ENCODE data around the gene CCDC136.

The CCDC136 gene

DNA sequence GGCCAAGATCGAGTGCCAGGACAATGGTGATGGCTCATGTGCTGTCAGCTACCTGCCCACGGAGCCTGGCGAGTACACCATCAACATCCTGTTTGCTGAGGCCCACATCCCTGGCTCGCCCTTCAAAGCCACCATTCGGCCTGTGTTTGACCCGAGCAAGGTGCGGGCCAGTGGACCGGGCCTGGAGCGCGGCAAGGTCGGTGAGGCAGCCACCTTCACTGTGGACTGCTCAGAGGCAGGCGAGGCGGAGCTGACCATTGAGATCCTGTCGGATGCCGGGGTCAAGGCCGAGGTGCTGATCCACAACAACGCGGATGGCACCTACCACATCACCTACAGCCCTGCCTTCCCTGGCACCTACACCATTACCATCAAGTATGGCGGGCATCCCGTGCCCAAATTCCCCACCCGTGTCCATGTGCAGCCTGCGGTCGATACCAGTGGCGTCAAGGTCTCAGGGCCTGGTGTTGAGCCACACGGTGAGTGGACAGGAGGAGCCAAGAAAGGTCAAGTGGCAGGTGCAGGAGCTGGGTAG lies 53.1 kb downstream of the CCDC136 start:
- no peak for DNase-seq (ENCODE audit: low spot score)

DNA sequence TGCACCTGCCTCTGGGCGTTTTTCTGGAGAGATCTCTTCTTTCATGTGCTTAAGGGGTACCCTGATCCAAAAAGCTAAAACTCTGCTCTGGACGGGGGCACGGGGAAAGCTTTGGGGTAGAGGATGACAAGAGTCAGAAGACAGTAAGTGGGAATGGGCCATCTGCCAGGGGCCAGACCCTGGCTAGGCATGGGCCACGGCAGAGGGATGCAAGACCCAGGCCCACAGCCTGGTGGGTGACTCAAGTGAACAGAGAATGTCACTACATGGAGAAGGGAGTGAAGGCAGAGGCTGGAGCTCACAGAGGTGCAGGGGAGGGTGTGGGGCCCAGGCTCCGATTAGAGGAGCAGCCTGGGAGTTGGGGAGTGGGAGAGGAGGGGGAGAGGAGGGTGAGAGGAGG lies 53.7 kb downstream of the CCDC136 start:
- no peak for DNase-seq (ENCODE audit: low spot score)

- no peak for DNase-seq (ENCODE audit: low spot score)
These were observed 54.2 kb downstream of the CCDC136 start for GRCh38 chr7:128845987-128846386.

DNA sequence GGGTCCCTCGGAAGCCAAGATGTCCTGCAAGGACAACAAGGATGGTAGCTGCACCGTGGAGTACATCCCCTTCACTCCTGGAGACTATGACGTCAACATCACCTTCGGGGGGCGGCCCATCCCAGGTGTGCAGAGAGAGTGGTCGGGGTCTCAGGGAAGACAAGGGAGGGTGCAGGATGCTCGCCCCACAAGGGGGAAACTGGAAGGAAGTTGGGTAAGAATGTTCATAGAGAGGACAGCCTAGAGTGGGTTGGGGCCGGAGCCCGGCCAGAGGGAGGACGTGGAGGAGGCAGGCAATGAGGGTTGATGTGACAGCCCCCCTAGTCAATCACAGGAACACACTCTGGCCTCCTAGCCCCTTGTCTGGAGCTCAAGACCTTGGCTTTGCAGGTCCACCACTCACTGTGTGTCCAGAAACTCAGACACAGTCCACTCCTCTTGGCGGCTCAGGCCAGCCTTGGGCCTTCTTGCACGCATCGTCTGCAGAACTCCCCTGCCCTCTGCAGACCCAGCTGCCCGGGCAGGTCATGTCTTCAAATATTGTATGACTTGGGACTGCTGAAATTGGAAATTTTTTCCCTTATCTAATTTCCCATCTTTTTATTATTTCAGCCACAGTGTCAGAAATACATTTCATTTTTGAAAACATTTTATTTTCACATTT lies 55.1 kb downstream of the CCDC136 start:
- DNase-seq (ENCODE audit: low spot score): no peak

DNA sequence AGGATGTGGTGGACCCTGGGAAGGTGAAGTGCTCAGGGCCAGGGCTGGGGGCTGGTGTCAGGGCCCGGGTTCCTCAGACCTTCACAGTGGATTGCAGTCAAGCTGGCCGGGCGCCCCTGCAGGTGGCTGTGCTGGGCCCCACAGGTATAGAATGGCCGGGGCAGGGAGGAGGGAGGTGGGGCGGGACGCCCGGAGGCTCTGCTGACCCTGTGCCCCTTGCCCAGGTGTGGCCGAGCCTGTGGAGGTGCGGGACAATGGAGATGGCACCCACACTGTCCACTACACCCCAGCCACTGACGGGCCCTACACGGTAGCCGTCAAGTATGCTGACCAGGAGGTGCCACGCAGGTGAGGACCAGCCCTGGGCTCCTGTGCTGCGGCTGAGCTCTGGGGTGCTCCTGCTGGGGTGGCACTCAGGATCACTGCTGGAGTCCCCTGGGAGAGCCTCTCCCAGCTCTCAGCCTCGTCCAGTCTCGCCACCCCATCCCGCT lies 56.0 kb downstream of the CCDC136 start:
- no peak for DNase-seq (ENCODE audit: low spot score)

GRCh38 chr7:128848289-128849155 lies 56.8 kb downstream of the CCDC136 start:
- no peak for DNase-seq (ENCODE audit: low spot score)

DNA sequence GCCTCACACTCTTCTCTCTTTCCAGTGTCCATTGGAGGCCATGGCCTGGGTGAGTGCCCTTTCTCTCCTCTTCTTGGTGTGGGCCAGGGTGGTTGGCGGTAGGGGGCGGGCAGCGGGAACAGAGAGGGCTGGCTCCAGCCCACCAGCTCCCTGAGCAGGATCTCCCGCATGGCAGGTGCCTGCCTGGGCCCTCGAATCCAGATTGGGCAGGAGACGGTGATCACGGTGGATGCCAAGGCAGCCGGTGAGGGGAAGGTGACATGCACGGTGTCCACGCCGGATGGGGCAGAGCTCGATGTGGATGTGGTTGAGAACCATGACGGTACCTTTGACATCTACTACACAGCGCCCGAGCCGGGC lies 57.4 kb downstream of the CCDC136 start:
- no peak for DNase-seq (ENCODE audit: low spot score)

DNA sequence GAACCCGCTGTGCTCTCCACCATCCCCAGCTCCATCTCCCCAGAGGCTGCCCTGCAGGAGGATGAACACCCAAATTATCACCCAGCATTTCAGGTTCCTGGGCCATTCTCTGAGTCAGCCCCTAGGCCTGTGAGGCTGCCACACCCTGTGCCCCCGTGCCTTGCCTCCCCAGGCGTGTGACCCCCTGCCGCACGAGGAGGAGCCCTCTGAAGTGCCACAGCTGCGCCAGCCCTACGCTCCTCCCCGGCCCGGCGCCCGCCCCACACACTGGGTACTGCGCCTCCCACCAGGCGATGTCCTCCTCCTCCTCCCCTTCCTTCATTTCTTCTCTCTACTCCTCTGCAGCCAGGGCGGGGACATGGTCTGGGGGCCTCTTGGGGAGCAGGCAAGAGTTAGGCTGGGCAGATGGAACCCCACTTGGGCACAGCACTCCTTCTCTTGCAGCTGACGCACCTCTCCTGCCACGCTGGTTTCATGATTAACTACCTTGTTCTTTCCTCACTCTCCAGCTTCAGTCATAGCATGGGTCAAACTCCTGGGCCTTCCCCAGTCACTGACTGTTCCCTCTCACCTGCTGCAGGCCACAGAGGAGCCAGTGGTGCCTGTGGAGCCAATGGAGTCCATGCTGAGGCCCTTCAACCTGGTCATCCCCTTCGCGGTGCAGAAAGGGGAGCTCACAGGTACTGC lies 58.2 kb downstream of the CCDC136 start:
- no peak for DNase-seq (ENCODE audit: low spot score)

DNA sequence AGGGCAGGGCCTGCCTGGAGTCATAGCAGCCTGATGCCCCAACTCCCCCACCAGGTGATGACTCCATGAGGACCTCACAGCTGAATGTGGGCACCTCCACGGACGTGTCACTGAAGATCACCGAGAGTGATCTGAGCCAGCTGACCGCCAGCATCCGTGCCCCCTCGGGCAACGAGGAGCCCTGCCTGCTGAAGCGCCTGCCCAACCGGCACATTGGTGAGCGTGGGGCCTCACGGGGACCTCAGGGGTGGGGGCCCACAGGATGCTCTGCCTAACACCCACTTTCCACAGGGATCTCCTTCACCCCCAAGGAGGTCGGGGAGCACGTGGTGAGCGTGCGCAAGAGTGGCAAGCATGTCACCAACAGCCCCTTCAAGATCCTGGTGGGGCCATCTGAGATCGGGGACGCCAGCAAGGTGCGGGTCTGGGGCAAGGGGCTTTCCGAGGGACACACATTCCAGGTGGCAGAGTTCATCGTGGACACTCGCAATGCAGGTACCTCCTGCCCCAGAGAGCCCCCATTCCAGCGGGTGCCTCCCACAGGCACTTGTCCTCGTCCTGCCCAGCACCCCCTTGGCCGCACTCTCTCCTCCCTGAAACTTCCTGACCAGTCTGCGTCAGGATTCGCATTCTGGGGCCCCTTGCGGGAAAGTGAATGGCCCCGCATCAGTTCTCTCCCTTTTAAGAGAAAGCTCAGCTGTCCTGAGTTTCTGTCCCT lies 60.9 kb downstream of the CCDC136 start:
- no peak for DNase-seq (ENCODE audit: low spot score)

DNA sequence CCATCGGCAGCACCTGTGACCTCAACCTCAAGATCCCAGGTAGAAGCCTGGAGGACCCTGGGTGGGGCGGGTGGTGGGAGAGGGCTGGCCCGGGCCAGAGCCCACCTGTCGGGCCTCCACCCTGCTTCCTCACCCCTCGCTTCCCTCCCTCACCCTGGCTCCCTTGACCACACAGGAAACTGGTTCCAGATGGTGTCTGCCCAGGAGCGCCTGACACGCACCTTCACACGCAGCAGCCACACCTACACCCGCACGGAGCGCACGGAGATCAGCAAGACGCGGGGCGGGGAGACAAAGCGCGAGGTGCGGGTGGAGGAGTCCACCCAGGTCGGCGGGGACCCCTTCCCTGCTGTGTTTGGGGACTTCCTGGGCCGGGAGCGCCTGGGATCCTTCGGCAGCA lies 62.0 kb downstream of the CCDC136 start:
- DNase-seq (ENCODE audit: low spot score): no peak

DNA sequence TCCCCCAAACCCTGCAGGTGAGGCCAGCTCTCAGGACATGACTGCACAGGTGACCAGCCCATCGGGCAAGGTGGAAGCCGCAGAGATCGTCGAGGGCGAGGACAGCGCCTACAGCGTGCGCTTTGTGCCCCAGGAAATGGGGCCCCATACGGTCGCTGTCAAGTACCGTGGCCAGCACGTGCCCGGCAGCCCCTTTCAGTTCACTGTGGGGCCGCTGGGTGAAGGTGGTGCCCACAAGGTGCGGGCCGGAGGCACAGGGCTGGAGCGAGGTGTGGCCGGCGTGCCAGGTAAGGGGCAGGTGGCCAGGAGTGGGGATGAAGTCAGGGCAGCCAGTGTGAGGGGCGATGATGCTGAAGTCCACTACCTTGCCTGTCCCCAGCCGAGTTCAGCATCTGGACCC lies 62.6 kb downstream of the CCDC136 start:
- DNase-seq (ENCODE audit: low spot score): no peak

DNA sequence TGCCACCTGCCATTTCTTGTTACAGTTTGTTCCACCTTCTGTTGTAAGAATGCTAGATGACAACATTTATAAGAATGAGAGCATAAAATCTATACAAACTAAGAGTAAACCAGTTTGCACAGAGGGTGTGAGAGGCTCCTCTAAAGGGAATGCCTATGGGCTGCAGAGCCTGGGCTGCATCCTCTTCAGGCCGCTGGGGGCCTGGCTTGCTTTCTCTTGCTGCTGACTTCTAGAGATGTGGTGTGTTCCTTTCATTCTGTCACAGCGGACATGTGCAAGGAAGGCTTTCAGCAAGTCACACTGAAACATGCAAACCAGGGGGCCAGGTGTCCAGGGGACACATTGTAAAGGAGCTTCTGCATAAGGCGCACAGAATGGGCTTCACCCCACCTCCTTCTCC lies 63.8 kb downstream of the CCDC136 start:
- DNase-seq (ENCODE audit: low spot score): no peak

- DNase-seq (ENCODE audit: low spot score): no peak
These were observed 64.4 kb downstream of the CCDC136 start for GRCh38 chr7:128856001-128856718.

DNA sequence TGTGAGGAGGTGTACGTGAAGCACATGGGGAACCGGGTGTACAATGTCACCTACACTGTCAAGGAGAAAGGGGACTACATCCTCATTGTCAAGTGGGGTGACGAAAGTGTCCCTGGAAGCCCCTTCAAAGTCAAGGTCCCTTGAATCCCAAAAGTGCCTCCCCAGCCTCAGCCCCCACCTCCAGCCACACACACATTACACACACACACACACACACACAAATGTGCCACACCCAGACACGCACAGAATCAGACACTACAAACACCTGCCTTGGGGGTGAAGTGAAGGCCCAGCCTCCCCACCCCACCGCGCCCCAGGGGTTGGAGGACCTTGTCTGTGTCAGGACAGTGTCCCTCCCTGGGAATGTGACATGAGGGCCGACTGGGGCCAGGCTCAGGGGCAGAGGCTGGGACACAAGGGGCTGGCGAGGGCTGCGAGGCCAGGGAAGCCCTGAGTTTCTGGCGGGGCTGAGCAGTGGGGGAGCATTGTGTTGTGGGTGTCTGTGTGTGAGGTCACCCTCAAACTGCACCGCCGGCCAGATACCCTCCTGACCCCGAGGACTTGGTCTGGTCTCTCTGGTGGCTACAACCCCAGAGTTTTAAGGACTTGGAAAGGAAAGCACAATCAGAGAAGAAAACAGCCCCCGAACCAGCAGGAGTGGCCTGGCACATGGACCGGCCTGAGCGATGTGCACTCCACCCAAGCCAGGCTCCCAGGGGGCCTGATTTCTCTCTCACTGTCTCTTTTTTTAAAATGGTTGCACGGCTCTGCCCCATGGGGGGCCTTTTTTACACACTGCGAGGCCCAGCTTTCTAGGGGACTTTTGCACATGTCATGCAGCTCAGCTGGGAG lies 66.8 kb downstream of the CCDC136 start:
- no peak for DNase-seq (ENCODE audit: low spot score)

DNA sequence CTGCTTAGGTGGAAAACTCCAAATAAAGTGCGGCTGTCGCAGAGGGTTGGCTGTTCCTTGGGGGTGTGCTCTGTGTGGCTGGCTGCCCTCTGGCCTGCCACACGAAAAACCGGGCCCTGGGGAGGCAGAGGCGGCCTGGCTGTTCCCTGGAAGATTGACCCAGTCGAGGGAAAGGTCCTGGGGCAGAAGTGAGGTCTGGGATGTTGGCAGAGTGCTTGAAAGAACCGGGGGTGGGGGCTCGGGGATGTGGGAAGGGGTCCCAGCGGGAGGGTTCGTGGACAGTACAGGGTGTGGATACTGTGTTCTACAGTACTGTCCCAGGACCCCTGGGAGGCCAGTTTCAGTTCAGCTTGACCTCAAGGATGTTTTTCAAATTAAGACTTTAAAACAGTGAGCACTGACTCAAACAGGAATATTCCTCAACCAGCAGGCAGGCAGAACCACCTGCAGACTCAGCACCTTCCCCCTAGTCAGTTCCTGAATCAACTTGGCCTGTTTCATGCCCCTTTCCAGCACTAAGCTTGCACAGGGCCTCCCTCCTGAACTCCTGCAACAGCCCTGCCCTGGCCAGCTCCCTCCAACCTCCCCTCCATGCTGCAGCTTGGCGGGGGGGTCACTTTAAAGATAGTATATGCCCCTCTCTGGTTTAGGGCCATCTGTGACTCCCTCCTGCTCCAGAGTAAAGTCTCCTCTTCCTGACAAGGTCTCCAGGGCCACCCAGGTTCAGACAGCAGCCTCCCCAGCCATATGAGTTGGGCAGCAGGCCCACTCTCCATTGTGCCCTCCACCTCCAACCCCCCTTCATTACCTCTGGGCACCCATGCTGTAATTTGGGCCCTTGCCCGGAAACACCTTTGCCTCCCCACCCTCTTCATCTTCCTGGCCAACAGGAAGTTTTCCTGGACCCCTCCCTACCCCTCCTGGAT lies 67.7 kb downstream of the CCDC136 start:
- no peak for DNase-seq (ENCODE audit: low spot score)

DNA sequence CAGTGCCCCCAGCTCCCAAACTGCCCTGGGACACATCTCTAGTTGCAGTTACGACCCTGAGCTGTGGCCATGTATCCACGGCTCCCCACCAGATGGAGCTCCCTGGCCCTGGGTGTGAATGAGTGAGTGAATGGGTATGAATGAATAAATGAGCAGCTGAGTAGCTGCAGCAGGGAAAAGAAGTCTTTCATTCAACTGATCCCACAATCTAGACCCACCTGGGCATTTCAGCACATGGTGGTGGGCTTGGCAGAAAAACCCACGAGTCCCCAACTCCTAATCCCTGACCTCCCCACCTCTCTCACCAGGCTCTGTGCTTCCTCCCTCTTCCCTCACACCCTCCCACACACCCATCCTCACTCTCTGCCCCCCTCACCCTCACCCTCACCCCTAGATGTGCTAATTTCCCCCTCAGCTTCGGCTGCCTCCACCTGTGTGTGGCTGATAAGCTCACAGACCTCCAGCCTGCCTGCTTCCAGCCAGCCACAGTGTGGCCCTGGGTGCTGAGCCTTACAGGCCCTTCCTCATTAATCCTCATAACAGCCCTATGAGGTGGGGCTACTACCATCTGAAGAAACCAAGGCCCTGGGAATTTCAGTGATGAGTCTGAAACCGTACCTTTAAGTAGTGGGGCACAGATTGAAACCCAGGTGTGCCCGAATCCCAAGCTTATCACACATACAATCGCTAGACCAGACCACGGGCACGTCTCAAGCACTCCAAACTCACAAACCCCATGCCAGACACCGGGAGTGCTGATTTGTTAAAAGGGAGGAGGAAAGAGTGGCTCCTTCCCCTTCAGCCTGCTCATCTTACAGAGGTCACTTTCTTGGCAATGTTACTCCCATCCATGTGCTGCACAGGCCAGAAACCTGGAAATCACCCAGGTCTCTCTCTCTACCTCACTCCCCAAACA lies 68.6 kb downstream of the CCDC136 start:
- no peak for DNase-seq (ENCODE audit: low spot score)

GRCh38 chr7:128861957-128862570 lies 70.3 kb downstream of the CCDC136 start:
- DNase-seq (ENCODE audit: low spot score): no peak
